GDM1 (cell line): ENCODE data around the gene SLC12A8.

Source experiments
- DNase-seq: peaks from one replicate; lab custom pipeline; 2025; lab: John Stamatoyannopoulos, UW

The SLC12A8 gene

GRCh38 chr3:125186261-125186787 lies 26.2 kb downstream of the SLC12A8 start:
- no peak for DNase-seq

DNA sequence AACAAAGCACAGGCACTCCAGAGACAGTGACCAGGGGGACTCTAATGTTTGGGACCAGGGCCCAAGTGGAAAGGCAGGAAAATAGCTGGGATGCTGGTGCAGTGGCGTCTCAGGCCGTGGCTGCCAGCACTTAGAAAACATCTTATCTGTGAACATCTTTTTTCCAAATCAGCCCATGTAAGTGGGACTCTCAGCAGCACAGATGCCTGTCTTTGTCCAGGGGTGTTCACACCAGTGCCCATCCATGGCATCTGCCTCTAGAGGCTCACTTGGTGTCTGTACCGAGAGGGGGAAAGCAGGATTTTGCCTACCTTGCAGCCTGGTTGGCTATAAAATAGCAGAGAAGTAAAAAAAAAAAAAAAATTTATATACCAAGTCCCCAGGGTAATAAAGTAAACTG lies 26.7 kb downstream of the SLC12A8 start:
- no peak for DNase-seq

DNA sequence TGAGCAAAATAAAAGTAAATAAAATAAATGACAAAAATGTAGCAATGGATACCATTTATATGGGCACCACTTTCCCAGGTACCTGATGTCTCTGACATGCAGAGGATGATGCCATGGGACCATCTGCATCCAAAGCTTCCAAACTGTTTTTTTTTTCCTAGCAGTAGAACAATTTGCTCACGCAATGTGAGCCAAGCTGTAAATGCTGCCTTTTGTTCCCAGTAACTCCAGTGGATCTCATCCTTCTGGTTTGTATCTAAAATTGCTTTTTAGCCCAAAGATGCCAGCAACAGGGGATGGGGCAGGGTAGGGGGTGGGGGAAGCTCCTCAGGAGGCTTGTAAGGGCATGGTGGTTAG lies 32.7 kb downstream of the SLC12A8 start:
- DNase-seq: no peak

GRCh38 chr3:125179143-125179883 lies 33.2 kb downstream of the SLC12A8 start:
- no peak for DNase-seq

GRCh38 chr3:125177746-125178145 lies 34.8 kb downstream of the SLC12A8 start:
- DNase-seq: no peak

DNA sequence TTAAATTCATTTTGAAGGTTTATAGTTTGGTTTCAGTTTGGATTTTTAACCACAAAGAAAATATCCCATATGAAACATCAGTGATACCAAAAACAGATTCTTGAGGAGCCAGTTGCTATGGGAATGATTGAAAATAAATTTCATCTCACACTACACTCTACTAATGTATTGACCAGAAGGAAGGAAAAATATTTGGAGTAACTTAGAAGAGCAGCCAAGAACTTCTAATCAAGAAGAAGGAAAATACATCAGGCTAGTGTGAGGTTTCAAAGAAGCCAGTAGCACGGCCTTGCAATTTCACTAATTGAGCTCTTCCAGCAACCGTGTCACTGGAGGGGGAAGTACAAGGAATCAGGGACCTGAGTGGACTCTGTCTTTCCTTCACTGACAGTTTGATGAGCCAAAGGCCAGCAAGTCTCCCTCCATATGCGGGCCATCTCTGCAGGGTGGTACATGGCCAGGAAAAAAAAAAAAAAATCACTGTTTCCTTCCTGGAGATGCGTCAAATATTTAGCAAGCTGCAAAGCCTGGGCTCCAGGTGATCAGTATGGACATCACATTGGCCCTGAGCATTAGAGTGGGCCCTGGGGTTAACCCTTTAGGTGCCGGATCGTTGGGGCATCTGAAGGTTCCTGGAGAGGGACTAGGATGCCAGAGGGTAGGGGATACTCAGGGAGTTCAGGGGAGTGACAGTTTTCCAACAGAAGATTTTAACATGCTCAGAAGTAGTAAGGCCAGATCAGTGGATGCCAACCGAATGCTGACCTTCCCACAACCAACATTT lies 37.1 kb downstream of the SLC12A8 start:
- DNase-seq: no peak

DNA sequence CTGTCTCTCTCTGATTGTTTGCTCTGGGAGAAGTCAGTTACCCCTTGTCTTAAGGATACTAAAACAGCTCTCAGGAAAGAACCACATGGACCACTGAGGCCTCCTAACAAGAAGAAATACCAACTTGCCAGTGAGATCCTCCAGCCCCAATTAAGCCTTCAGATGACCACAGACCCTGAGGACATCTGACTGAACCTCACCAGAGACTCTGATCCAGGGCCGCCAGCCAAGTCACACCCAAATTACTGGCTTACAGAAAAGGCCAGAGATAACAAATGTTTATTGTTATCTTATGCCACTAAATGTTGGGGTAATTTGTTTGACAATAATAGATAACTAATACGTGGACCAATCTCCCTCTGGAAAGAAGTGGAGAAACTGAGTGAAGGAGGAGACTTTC lies 40.2 kb downstream of the SLC12A8 start:
- no peak for DNase-seq

DNA sequence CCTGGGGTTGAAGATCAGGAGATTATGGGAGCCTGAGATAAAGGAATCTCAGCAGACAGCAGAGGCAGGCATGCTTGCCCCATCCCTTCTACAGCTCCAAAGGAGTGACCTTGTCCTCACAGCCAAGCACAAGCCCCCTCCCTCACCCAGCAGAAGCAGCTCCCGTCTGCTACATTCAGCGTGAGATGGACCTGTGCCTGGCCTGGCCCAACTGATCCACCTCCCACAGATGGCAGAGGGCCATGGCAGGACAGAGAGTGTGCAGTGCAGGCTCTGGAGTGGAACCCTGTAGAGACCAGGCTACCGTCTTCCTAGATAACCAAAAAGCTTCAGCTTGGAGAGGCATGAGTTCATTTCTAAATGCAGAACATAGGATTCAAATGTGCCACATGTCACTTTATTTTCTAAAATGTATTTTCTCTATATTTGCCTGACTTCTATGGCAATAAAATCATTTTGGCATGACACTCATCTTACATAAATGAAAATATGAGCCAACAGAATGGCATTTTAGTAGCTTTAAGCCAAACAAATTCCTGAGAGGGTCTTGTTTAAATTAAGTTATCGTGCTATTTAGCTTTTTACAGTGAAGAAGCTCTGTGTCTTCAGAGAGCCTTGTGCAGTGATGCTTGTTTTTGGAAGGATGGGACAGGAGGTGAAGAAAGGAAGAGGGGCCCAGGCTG lies 43.7 kb downstream of the SLC12A8 start:
- DNase-seq: no peak

DNA sequence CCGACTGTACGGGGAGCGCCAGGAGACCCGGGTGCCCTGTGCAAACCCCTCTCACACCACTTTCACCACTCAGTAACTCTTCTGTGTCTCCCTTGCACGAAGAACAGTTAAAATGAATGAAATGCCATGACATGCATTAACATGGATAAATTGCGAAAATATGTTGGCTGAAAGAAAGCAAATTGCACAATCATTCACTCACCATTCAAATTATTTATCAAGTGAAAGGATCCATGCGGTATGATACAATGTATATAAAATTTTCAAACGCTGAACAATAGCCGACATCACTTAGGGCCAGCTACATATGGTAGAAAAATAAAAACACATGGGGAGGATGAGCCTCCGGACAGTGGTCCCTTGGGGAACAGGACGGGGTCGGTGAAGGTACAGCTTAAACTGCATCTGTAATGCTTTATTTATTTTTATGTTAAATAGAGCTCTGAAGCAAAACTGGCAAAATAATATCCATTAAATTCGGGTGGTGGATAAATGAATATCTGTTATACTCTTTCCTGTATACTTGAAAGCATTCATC lies 45.9 kb downstream of the SLC12A8 start:
- DNase-seq: no peak

GRCh38 chr3:125165948-125166553 lies 46.5 kb downstream of the SLC12A8 start:
- DNase-seq: no peak

- no peak for DNase-seq
Measured at GRCh38 chr3:125165189-125165947, 47.2 kb downstream of the SLC12A8 start.

DNA sequence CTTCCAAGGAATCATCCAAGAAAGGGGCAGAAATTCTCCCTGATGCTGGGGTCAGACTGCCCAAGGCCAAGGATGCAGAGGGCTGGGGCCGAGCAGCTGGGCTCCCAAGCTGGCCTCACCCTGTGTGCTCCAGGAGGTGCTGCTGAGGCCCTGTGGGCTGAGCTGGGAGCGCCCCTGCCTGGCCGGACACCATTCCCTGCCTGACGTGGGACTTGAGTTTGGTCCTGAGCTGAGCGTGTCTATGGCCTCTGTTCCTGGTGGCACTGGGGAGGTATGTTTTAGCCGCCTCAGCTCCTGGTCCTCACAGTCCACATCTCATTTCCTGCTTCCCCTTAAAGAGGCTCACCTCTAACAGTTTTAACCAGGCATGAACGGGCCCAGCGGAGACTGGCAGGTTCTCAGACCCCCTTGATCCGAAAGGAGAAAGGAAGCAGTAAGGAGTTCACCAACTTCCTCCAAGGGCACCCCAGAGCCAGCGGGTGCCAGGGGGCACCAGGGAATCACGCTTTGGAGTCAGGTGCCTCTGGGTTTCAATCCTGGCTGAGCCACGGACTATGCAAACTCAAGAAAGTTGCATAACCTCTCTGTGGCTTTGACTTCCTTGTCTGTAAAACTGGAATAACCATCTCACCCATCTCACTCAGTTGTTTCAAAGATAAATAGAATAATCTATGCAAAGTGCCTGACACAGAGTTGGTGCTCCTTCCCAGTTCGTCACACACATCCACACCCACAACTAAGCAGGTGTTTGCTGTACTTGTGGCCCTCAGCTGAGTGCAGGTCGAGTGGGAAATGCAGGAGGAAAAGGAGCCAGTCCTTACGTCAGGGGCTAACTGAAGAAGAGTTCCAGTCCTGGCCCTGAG lies 48.6 kb downstream of the SLC12A8 start:
- no peak for DNase-seq

DNA sequence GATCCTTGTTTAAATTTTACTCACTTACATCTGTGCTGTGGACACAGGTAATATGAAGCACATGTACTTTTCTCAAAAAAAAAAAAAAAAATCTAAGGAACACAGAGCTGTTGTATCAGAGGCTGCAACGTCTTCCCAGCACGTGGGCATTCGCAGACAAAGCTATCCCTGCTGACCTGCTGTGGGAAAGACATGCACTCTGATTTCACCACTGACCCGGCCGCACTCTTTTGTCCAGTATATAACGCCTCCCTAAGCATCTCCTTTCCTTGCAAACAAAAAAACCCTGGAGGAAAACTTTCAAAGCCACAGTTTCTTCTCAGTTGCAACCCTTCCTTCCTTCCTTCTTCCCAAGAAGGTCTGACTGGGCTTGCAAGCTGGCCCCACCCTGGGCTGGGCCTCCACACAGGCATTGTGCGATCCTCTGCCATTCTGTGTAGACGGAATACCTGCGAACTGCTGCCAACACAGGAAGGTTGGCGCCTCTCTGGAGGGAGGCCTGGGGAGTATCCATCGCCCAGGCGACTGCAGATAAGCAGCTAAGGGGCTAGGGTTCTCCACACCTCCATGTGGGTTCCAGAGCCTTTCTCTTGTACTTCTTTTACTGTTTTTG lies 50.8 kb downstream of the SLC12A8 start:
- no peak for DNase-seq

GRCh38 chr3:125160606-125161371 lies 51.8 kb downstream of the SLC12A8 start:
- DNase-seq: no peak

DNA sequence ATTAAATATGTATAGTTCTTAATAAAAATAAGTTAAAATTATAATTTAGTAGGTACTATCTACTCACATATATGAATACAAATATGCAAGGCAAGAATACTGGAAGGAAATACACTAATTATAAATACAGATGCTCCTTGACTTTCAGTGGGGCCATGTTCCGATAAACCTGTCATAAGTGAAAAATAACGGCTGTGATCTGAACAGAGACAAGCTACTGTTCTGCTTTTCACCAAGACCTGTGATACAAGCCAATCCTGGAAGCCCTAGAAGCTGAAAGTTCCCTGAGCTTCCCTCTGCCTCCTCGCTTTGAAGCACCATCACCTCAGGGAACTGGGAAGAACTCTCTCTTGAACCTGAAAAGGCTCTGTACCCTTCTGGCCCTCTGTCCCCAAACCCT lies 55.4 kb downstream of the SLC12A8 start:
- DNase-seq: no peak

- DNase-seq: no peak
Measured at GRCh38 chr3:125156456-125156855, 56.1 kb downstream of the SLC12A8 start.

GRCh38 chr3:125154800-125155269 lies 57.7 kb downstream of the SLC12A8 start:
- no peak for DNase-seq

DNA sequence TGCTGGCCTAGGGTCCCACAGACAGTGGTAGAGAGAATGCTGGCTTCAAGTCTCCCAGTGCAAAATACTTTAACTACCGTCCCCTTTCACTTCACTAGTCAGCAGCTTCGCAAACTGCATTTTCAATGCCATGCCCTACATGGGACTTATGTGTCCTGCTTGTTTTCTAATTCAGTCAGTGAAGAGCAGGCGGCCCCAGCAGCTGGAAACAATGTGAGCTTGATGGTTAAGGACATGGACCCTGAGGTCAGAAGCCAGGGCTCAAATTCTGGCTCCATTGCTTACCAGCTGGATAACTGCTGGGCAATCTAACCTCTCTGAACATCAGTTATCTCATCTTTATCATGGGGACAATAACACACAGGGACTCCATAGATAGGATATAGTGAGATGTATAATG lies 58.4 kb downstream of the SLC12A8 start:
- DNase-seq: no peak

DNA sequence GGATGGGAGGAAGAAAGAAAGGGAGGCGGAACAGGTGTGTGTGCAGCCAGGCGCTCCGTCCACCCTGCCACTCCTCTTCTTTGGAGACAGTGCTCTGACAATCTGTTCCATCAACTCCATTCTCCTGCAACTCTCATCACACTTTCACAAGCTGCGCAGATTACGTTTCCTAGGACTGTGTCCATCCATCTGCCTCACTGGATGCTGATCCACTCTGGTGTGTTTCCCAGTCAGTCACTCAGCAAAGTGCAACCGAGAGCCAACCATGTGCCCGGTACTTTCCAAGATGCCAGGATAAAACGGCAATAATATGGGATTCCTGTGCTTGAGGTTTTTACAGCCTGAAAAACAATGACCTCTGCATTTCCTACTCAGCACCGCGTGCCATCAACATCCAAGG lies 59.6 kb downstream of the SLC12A8 start:
- DNase-seq: no peak
